Hindlimb muscle (tissue), 1 donor: ENCODE measurements around the gene GCSH. TPM values are rescaled to one million over a fixed set of nuclear protein-coding genes. Genes with fewer than 3 reads are reported as not detected.

ENCODE experiments used
- DNase-seq: peaks from one replicate; pipeline ENCODE4 v3.0.0-alpha.2; 2013
- polyA plus RNA-seq: library from polyadenylated mRNA; unstranded; fragments of 120-200 nt; gene quantifications from one replicate; pipeline ENCODE4 v1.2.1, GENCODE V29; 2013; ENCODE audit not compliant: insufficient read length

Gene GCSH
- polyA plus RNA-seq, 1 donor, result 54.0 TPM

DNA sequence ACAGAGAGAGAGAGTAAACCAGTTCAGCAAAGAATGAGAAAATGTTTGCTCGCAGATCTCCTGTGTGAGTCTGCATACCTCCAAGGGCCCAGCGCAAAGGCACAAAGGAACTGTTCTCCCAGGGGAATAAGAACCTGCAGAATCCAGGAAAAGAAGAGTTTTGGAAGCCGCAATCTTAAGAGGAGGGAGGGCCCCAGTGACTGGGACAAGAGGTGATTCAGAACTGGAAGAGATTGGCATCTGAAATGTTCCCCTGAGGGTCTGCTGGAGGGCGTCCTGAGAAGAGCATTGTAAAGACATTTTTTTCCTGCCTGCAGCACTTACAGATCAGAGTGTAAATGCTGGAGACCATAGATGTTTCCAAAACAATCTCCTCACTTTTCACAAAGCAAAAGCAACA, 54.5 kb downstream of the GCSH start:
- DNase-seq, result no peak

DNA sequence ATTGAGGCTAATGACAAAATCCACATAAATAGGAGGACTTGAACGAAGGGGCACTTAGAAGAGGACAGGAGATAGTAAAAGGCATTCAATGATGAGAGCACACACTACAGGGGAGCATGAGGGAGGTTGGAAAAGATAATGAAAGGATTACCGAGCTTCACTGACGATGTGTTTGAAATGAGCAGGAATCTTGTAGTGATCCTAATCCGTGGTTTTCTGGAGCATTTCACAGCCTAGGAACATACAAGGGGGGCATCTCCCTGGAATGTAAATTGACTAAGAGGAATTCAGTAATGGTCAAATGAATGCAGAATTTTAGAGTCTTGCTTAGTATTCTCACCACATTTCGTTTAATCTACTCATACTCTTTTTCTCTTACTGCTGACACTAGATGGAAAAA, 55.4 kb downstream of the GCSH start:
- no peak for DNase-seq

DNA sequence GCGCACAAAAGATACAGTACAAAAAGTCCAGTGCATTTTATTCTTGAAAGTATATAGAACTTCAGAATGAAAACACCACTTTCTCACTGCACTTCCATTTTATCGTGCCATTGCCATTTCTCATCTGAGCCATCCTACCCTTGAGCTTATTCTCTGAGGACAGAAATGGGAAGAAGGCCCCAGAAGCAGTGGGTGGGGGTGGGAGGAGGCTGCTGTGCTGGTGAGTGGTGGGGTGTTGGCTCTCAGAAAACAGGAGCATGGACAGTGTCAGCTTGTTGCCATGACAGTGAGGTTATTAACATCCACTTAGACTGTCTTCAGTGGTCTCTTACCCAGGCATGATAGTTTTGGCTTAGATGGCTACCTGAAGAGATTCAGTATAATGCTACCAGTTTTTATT, 56.1 kb downstream of the GCSH start:
- DNase-seq, result no peak

DNA sequence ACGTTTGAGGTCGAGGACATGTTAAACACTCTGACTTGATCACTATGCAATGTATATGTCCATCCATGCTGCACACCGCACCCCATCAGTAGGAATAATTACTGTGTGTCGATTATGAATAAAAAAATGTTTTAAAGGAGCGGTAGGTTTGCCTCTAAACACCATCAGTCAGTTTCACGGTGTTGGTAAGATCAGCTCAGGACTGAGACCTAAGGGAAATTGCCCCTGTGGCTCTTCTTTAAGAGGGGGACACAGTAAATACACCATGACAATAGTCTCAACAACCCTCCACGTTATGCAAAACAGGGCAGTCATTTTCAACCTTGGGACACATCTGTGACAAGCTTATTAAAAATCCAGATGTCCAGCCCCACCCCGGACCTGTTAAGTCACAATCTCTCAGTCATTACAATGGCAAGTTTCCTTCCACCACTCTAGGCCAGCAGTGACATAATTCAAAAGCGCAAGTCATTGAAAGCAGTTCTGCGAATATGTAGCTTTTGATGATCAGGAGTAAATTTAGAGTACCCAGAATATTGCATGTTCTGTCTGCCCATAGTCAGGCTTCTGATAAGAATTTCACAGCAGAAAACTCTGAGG, 59.3 kb downstream of the GCSH start:
- DNase-seq, result peak; percentile 3

DNA sequence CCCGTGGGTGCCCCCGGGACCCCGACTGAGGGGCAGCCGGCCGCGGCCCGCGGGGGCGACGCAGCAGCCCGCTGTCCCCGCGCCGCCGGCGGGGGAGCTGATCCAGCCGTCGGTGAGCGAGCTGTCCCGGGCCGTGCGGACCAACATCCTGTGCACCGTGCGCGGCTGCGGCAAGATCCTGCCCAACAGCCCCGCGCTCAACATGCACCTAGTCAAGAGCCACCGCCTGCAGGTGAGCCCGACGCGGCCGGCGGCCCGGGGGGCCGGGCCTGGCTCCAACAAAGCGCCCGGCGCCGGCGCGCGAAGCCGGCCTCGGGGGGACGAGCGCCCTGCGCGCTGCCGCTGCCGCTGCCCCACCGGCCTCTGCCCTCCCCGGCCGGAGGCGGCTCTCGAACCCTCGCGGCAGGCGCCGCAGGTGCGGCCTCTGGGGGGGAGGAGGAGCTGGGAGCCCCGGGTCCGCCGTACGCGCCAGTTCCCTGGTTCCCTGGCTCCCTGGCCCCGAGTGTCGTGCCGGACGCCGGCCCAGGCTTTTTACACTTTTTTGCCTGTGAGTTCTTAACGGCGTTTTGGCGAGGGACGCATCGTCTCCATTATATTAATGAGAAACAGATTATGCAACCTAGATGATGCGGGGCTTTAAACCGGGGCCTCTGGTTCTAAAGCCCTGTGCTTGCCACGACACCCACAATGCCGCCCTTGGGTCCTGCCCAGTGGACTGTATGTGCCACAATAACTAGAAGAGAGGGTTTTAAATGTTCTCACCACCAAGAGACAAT, 60.0 kb downstream of the GCSH start:
- DNase-seq, result peak; percentile 29

DNA sequence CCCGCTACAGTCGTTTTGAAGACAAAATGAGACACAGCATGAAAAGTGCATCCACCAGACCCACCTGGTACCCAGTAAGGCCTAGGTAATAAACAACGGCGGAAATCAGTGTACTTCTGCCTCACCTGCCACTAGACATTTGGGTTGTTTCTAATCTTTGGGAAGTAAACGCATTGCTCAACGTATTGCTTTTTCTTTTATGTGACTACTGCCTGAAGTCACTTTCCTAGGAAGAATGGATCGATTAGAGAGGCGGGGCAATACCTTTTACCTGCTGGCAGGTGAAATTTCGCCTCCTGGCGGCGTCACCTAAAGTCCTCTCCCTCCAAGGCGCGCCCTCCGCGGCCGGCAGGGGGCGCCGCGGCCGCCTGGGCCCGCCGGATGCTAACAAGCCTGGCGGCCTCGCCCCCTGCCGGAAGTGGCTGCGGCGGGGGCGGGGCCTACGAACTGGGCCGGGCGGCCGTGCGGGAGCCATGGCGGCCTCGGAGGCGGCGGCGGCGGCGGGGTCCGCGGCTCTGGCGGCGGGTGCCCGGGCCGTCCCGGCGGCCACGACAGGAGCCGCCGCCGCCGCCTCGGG, 60.7 kb downstream of the GCSH start, which contains the start of gene ATMIN:
Gene ATMIN (plus strand): TSS at position 445 of the 577 bp plus-strand sequence. CDS start 29 bp downstream, at position 474.
- DNase-seq, result peak; percentile 92

Other genes with a start within 250 kb of the GCSH start
- gene CMC2, start 89.5 kb downstream of the GCSH start, polyA plus RNA-seq, result 26.0 TPM
- 9.5 TPM for gene CENPN, start 89.2 kb downstream of the GCSH start, polyA plus RNA-seq
- gene ATMIN, start 60.6 kb downstream of the GCSH start, polyA plus RNA-seq, result 28.6 TPM
- 0.56 TPM for gene C16orf46, start 19.2 kb downstream of the GCSH start, polyA plus RNA-seq
- gene BCO1, start 142.3 kb upstream of the GCSH start, polyA plus RNA-seq, result not detected
- 2.6 TPM for gene GAN, start 218.6 kb upstream of the GCSH start, polyA plus RNA-seq